Measurements from ENCODE around the gene AEBP2.

AEBP2 gene

DNA sequence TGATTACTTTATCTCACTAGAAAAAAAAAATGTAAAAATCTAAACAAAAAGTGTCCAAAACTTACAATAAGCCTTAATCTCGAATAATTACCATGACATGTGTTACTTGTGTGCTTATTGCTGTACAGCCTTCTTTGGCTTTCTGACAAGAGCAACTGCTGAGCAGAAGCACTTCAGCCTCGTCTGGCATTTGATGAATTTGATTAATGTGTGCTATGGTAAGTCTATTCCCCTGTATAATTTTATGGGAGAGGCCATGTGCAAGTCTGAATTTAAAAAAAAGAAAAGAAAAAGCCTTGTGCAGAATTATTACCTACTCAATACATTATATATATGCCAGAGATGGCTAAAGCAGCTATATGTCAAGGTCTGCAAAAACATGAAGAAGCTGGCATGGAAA lies 113.9 kb downstream of the AEBP2 start:
- no peak for DNase-seq (ENCODE audit: low spot score)

DNA sequence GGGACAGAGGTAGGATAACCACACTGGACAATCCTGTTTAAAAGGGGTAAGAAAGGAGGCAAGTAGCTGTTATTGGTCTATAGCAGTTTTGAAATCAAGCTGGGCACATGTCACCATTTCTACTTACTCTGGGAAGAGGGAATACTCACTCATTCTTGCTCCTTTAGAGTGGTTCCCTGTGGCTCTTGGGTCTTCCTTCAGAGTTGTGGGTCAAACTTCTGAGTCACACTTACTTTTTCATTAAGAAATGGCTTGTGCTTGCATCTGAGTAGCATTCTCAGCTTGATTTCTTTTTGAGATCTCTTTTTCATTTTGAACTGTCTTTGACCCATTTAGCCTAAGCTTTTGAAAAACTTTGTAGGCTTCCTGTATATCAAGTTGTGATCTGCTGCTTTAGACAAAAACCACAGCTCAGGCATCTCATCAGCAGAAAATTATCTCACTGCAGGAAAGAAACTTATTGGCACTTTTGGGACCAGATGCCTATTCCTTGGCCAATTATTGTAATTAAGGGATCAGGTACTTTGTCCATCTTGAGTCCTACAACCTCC lies 122.2 kb downstream of the AEBP2 start:
- no peak for DNase-seq (ENCODE audit: low spot score)
